Prostate gland (tissue), 2 donors: ENCODE results near the gene GGA3. TPM values are rescaled to one million over a fixed set of nuclear protein-coding genes. Genes with fewer than 3 reads are reported as not detected.

Experiments used
- DNase-seq: peaks from one replicate; pipeline ENCODE4 v3.0.0-alpha.2; 2019; ENCODE audit warnings: low spot score
- H3K27ac ChIP-seq, 2 donors: fragments of 200-600 bp; sonication (generic); 2 replicates each; pipeline ENCODE4 v1.5.1; 2017 to 2019
- H3K27me3 ChIP-seq: fragments of 200-600 bp; sonication (generic); replicated peaks from 2 replicates; pipeline ENCODE4 v1.5.1; 2019; ENCODE audit not compliant: insufficient read depth
- H3K36me3 ChIP-seq, 2 donors: fragments of 200-600 bp; sonication (generic); 1 replicate in 1 of 2; 2 replicates in 1 of 2; pipeline versions ENCODE4 v1.5.1 to v1.8.1; 2017 to 2019
- H3K4me1 ChIP-seq: fragments of 200-600 bp; sonication (generic); replicated peaks from 2 replicates; pipeline ENCODE4 v1.5.1; 2019
- H3K4me3 ChIP-seq, 2 donors: fragments of 200-600 bp; sonication (generic); 2 replicates each; pipeline ENCODE4 v1.5.1; 2017 to 2019
- H3K9me3 ChIP-seq: fragments of 200-600 bp; sonication (generic); 2 replicates; pipeline ENCODE4 v1.5.1; 2017
- POLR2A ChIP-seq: fragments of 450-650 bp; IDR thresholded peaks from one replicate; pipeline ENCODE4 v1.6.1; 2016; ENCODE audit warnings: antibody characterized with exemption, mild to moderate bottlenecking
- POLR2AphosphoS5 ChIP-seq: sonication (generic); formaldehyde crosslinking; IDR thresholded peaks from one replicate; pipeline ENCODE4 v1.6.1; 2017; ENCODE audit warnings: antibody characterized with exemption
- WGBS: methylation state at CpG from one replicate; pipeline ENCODE4 v1.1.5; 2018; 5-methylcytosine and 5-hydroxymethylcytosine counted together
- intact Hi-C: fragments of 100-400 bp; cut with DNase I; formaldehyde crosslinking; loops from one replicate; pipeline ENCODE4 v1.14.2; 2022
- total RNA-seq, 2 donors: library from RNA; depleted of rRNA; stranded (reverse); fragments of >200 nt; gene quantifications; one replicate each; pipeline ENCODE4 v1.1.0, GENCODE V29; 2016
- TF ChIP-seq, protein P1 (sequence below), 4 experiments: fragments of 200-600 bp in 2 of 4; fragments of 450-650 bp in 2 of 4; sonication (generic) in 2 of 4; IDR thresholded peaks; 1 replicate in 3 of 4; 2 replicates in 1 of 4; pipeline ENCODE4 v1.5.1; 2016 to 2019; ENCODE audit warnings: antibody characterized with exemption in 4 of 4, mild to moderate bottlenecking in 2 of 4, moderate library complexity in 2 of 4

The GGA3 gene
- total RNA-seq, 2 donors from 2014 or later, result 18.9 to 43.3 TPM

DNA sequence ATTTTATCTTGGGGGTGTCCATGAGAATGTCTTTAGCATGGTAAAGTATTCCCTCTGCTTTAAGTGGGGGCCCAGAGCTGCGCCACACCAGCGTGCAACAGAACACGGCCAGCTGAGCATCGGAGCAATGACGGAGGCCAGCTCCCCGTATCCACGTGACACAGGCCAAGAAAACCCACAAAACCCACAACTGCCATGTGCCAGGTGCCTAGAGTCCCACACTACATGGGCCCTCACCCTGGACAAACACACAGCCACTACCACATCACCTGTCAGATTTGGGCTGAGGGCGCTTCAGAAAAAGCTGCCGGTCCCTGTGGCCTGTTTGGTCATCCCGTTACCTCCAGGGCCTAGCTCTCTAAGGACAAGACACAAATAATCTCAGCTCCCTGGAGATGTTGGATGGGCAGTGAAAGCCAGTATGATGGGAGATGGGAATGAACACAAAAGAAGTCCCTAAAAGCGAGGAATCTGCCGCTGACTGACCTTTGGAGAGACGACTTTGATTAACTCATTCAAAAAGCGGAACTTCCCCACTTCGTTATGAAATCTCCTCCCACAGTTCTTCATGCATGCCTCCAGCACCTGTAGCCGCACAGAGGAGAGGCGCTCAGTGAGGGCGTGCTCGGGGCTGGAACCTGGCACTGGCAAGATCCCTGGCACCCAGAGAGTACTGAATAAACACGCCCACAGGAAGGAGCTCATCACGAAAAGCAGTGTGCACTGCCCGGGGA is 17.1 kb downstream of the GGA3 start:
- no peak for DNase-seq
- Histone ChIP-seq H3K4me1 (no peaks in the 10 kb centered on the region), H3K4me3 (no peak overlapping the region), H3K9me3 (no peaks in the 10 kb centered on the region), H3K27ac (no peak overlapping the region), H3K36me3 (peaks cover 18 to 30% of the 10 kb centered on the region in 2 donors), H3K27me3 (no peaks in the 10 kb centered on the region)
- TF ChIP-seq POLR2A (no peak), POLR2AphosphoS5 (no peak)
- intact Hi-C loops, result no loop called here
- WGBS, result 82% methylated on average over 22 of the region's 22 CpGs

DNA sequence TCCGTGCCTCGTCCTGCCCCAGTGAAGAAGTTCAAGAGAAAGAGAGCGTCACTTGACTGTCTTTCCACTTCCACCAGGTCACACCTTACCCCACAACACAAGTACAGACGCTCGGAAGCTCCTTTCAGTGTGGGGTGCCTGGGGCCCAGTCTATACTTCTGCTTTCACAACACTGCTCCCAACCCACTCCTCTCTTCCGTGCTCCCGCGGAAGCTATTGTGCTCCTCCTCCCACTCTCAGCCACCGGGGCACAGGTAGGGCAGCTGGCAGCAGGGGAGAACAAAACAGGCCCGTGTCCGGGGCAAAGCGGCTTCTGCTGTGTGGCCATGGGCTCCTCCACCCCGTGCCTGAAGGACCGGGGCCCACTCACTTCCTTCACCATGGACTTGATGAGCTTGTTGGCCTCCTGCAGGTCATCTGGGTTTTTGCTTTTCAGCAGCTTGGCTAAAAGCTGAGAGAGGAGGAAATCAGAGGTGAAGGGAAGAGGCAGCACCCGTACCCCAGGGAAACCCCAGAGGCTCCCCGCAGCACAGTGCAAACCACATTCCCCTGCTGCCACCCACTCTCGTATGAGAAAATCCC is 18.9 kb downstream of the GGA3 start:
- H3K9me3 ChIP-seq, result no peaks in the 10 kb centered on the region
- no peak overlapping the region for H3K4me3 ChIP-seq
- no peak for DNase-seq
- WGBS, result 86% methylated on average over 17 of the region's 17 CpGs
- H3K27me3 ChIP-seq, result no peaks in the 10 kb centered on the region
- intact Hi-C loops, result no loop called here
- H3K36me3 ChIP-seq, result peaks cover 18 to 31% of the 10 kb centered on the region in 2 donors
- H3K4me1 ChIP-seq, result no peaks in the 10 kb centered on the region
- TF ChIP-seq POLR2A, result no peak
- H3K27ac ChIP-seq, result no peak overlapping the region

DNA sequence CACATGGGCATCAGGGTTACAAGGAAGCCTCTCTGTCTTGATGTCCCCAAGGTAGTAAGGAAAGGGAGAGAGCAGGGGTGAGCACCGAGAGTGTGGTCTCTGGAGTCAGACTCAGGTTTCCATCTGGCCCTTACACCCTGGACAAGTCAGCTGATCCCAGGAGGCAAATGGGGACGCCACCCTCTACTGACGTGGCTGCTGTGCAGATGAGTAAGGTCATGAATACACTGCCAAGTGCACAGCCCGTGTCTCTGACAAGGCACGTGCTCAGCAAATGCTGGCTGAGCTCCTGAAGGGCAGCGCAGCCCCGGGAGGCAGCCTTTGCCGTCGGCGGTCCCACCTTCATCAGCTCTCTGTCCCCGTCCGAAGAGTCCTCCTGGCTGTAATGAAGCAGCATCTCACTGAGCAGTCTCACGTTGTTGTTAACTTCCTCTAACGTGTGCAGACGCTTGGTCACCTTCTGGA is 19.4 kb downstream of the GGA3 start:
- TF ChIP-seq, protein P1, sequence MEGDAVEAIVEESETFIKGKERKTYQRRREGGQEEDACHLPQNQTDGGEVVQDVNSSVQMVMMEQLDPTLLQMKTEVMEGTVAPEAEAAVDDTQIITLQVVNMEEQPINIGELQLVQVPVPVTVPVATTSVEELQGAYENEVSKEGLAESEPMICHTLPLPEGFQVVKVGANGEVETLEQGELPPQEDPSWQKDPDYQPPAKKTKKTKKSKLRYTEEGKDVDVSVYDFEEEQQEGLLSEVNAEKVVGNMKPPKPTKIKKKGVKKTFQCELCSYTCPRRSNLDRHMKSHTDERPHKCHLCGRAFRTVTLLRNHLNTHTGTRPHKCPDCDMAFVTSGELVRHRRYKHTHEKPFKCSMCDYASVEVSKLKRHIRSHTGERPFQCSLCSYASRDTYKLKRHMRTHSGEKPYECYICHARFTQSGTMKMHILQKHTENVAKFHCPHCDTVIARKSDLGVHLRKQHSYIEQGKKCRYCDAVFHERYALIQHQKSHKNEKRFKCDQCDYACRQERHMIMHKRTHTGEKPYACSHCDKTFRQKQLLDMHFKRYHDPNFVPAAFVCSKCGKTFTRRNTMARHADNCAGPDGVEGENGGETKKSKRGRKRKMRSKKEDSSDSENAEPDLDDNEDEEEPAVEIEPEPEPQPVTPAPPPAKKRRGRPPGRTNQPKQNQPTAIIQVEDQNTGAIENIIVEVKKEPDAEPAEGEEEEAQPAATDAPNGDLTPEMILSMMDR (IDR thresholded peaks at IDR 0.05), result no peak
- TF ChIP-seq POLR2A, result no peak
- TF ChIP-seq POLR2AphosphoS5, result no peak
- Histone ChIP-seq H3K27ac (no peak overlapping the region), H3K36me3 (peaks cover 18 to 35% of the 10 kb centered on the region in 2 donors), H3K27me3 (no peaks in the 10 kb centered on the region), H3K9me3 (no peaks in the 10 kb centered on the region), H3K4me3 (no peak overlapping the region), H3K4me1 (no peaks in the 10 kb centered on the region)
- DNase-seq, result no peak
- 89% methylated on average over 15 of the region's 15 CpGs for WGBS
- intact Hi-C loops, result no loop called here

DNA sequence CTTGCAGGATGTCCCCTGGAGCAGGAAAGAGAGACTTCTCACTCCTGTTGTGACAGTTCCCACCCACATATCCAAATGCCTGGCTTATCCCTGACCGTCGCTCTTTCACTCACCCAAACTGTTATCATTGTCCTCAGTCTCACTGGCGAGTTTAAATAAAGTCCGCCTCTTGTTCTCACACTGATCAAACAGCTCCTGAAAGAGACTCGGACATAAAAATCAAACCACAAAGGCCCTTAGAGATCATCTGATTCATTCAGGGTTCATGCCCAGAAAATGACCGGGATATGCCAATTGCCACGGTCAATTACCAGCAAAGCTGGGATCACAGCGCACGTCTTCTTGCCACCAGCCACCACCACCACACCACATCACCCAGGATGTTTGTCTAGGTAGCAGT is 19.9 kb downstream of the GGA3 start:
- Histone ChIP-seq H3K27ac (no peak overlapping the region), H3K4me3 (no peak overlapping the region), H3K4me1 (no peaks in the 10 kb centered on the region), H3K36me3 (peaks cover 18 to 35% of the 10 kb centered on the region in 2 donors), H3K9me3 (no peaks in the 10 kb centered on the region), H3K27me3 (no peaks in the 10 kb centered on the region)
- TF ChIP-seq POLR2A (no peak), POLR2AphosphoS5 (no peak)
- TF ChIP-seq, protein P1 (IDR thresholded peaks at IDR 0.05), result no peak
- DNase-seq, result no peak
- intact Hi-C loops, result no loop called here
- 88% methylated on average over 9 of the region's 9 CpGs for WGBS

- Histone ChIP-seq H3K9me3 (no peaks in the 10 kb centered on the region), H3K36me3 (peaks cover 18 to 34% of the 10 kb centered on the region in 2 donors), H3K4me1 (no peaks in the 10 kb centered on the region), H3K4me3 (no peak overlapping the region), H3K27me3 (no peaks in the 10 kb centered on the region), H3K27ac (no peak overlapping the region)
- WGBS, result 89% methylated on average over 6 of the region's 7 CpGs
- intact Hi-C loops, result no loop called here
- no peak for DNase-seq
- no peak for TF ChIP-seq POLR2A
- TF ChIP-seq, protein P1 (IDR thresholded peaks at IDR 0.05), result no peak
- no peak for TF ChIP-seq POLR2AphosphoS5
Observed at GRCh38 chr17:75241143-75241430, 20.3 kb downstream of the GGA3 start.
